HG03378 (cell line): ENCODE data around the gene MFSD2A.
"Not testable (repeated sequence)": the region's sequence is repeated elsewhere in the genome, so short reads cannot be mapped to it uniquely, and the experiment has no call there.

Experiments used
- ATAC-seq: cut with Tn5 transposase; IDR thresholded peaks from one replicate; pipeline ENCODE4 v1.9.1; 2021; ENCODE audit warnings: mild to moderate bottlenecking, moderate library complexity; ENCODE audit not compliant: unreplicated experiment

Gene MFSD2A

GRCh38 chr1:39964552-39964951 lies 9.6 kb downstream of the MFSD2A start:
- no peak for ATAC-seq

GRCh38 chr1:39965044-39965443 lies 10.1 kb downstream of the MFSD2A start:
- no peak for ATAC-seq

DNA sequence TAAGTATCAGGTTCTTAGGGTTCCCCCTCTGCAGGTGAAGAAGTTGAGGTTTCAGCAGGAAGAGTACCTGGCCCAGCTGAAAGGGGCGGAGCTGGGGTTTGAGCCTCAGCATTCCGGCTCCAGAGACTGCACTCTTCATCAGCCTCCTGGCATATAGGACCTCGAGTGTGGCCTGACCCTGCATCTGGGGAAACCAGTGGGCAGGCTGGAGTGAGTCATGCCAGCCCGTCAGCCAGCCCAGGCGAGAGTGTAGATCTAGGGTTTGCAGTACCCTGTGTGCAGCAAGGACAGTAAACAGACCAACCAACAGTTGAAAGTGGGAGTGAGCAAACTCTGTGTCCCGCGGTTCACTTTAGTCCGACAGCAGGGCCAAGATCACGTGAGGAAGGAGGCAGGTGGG lies 14.1 kb downstream of the MFSD2A start:
- ATAC-seq: no peak

DNA sequence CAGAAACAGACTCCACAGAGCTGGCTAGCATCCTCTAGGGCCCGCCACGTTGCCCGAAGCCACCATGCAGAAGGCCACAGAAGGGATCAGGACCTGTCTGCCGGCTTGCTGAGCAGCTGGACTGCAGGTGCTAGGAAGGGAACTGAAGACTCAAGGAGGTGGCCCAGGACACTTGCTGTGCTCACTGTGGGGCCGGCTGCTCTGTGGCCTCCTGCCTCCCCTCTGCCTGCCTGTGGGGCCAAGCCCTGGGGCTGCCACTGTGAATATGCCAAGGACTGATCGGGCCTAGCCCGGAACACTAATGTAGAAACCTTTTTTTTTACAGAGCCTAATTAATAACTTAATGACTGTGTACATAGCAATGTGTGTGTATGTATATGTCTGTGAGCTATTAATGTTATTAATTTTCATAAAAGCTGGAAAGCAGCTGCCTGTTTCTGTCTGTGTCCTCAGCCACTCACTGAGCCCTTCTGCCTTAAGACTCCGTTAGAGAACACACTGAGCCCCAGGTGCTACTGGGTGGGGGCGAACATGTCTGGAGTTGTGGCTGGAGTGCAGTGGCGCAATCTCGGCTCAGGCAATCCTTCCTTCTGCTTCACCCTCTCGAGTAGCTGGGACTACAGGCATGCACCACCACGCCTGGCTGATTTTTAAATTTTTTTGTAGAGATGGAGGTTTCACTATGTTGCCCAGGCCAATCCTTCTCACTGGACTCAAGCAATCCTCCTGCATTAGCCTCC lies 14.8 kb downstream of the MFSD2A start:
- no peak for ATAC-seq

DNA sequence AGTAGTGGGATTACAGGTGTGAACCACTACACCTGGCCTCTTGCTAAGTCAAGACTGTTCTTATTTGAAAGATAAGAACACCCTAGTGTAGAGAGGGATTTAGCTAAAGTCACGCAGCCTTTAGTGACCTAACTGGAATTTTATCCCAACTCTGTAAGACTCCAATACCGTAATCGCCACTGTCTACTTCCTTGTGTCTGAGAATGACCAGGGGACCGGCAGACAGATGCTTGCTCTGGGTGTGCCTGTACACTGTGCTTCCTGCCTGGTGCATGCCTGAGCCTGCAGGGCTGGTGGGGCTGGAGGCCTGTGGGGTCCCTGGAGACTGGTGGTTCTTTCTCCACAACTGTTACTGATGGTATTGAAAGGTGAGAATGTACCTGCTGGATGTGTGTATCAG lies 15.3 kb downstream of the MFSD2A start:
- no peak for ATAC-seq

DNA sequence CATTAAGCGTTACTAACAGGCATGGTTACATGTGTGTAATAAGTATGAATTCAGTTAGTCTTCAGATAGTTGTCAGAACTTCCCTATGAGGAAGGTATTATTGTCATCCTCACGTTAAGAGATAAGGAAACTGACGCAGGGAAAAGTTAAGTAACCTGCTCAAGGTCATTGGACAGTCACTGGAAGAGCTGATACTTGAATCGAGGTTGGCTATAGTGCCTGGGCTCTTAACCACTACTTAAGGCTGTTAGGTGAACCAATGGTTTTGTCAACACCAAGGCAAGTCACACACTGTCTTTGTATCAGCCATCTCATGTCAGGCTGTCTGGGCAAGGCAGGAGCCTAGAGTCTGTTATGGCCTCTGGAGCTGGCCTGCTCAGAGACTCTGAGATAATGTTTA lies 16.2 kb downstream of the MFSD2A start:
- no peak for ATAC-seq

DNA sequence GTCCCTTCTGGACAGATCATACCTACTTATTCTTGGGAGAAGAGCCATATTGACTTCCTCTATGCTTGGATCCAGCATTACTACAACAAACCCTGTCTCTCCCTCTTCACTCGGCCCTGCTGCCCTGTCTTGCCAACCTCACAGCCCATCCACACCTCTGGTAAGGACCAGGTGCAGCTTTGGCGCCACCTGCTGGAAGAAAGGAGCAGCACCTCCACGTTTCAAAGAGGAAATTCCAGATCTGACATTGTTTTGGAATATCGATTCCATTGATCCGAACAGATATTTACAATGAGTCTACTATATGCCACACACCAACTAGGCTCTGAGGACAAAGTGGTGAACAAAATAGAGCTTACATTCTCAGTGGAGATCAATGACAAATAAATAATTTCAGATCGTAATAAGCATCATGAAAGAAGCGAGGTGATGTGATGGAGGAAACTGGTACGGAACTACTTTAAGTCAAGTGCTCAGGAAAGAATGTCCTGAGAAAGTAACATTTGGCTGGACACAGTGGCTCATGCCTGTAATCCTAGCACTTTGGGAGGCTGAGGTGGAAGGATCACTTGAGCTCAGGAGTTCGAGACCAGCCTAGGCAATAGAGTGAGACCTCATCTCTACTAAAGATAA lies 18.7 kb downstream of the MFSD2A start:
- ATAC-seq: no peak

- ATAC-seq: no peak
These were observed 21.8 kb downstream of the MFSD2A start for GRCh38 chr1:39976732-39977131.

DNA sequence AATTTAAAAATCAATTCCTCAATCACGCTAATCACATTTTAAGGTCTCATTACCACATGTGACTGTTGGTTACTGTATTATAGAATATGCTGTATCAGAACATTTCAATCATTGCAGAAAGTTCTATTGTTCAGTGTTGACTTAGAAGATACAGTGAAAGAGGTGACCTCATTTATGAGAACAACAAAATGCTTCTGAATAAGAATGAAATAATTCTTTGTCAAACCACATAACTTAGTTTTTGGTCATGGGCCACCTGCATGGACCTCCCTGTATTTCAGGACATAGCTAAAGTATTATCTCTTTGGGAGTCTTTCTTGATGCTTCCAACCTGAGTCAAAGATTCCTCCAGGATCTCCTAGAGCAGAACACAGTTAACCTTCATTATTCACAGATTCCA lies 22.3 kb downstream of the MFSD2A start:
- ATAC-seq: no peak

DNA sequence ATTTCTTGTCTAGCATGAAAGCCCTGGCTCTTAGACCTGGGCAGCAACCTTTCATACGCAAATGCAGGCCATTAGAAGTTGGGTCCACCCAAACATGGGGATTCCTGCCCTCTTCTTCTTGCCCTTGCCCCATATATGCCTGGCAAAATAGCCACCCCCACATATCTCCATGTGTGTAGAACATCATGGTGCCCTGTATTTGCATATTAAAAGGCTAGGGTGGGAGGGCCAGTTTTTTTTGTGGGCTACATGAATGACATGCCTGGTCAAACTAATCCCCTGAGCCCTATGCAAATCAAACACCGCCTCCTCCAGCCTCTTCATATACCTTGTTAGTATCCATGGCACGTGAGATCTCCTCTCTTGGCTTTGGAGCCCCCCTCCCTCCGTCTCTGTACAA lies 24.7 kb downstream of the MFSD2A start:
- no peak for ATAC-seq

DNA sequence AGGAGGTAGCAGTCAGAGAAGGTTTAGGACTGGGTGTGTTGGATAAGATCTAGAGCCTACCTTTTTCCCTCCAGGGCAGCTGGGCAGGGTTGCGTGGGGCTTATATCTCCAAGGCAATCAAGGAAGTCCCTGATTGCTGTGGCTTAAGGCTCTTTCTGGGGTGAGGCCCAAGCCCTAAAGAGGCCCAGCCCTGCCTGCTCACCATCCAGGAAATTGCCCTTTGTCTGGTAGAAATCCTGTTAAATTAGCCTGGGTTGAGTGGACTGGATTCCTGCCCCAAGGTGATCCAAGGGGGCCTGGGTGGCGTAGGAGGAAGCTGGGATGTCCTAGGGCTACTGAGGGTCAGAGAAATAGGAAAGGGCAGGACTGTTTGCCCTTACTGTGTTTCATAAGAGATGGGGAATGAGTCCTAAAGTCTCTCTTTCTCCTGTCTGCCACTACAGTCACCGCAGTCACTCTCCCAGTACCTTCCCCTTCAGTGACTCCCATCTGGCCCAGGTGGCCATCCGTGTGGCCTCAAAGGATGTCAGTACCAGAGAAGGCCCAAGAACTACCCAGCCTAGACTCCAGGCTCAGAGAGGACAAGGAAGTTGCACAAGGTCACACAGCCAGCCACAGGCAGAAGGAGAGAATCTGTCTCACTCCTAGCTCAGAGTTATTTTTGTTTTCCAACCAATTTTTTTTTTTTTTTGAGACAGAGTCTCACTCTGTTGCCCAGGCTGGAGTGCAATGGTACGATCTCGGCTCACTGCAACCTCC lies 25.8 kb downstream of the MFSD2A start:
- no peak for ATAC-seq

DNA sequence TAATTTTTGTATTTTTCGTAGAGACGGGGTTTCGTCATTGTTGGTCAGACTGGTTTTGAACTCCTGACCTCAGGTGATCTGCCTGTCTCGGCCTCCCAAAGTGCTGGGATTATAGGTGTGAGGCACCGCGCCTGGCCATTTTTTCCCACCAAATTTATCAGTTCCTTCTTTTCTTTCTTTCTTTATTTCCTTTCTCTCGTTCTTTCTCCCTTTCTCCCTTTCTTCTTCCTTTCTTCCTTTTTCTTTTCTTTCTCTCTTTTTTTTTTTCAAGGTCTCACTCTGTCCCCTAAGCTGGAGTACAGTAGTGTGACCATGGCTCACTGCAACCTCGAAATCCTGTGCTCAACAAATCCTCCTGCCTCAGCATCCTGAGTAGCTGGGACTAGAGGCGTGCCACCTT lies 26.4 kb downstream of the MFSD2A start:
- no peak for ATAC-seq

- no peak for ATAC-seq
These were observed 27.0 kb downstream of the MFSD2A start for GRCh38 chr1:39981945-39982344.

- not testable (repeated sequence) for ATAC-seq
These were observed 29.5 kb downstream of the MFSD2A start for GRCh38 chr1:39984480-39984879.

GRCh38 chr1:39984951-39985350 lies 30.0 kb downstream of the MFSD2A start:
- ATAC-seq: no peak

DNA sequence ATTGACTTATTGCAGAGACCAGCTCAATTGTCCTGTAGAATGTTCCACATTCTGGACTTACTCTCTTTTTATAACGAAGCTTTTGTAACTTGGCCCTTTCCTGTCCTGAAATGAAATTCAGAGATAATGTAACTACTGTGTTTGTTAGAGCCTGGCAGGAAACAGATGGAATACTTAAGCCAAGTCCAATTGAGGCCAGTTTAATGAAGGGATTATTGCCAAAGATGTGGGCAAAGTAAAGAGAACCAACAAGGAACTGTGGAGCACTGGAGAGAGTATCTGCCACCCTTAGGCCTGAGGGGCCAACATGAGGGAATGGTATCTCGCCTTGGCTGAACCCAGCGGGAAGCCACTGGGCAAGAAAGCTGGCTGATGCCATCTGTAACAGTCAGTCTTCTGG lies 32.9 kb downstream of the MFSD2A start:
- ATAC-seq: no peak

DNA sequence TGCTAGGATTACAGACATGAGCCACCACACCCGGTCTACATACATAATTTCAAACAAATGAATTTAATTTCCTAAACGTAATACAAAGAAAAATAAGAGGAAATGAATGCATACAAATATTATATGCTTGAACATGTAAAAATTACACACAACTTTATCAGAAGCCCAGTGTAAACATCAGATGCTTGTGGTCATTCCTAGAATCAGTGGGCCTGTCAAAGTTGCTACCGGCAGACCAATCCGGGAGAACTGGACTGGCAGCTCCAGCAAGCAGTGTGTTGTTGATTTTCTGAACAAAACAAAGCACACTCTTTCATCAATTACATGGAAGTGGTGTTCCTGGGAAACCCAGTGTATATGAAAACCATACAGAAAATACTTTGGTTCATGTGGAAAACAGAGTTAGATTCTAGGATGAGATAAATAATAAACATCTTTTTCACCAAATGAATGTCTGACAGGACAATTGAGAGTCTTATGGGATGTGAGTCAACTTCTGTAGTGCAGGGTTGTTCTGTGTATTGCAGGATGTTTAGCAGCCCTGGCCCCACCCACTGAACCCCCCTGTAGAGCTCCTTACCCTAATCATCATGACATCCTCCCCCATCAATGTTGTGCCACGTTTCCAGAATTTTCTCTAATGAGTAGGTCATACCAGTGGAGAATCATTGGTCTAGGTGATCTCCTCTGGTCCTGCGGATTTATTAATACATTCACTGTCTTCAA lies 33.8 kb downstream of the MFSD2A start:
- no peak for ATAC-seq

GRCh38 chr1:39990428-39990827 lies 35.5 kb downstream of the MFSD2A start:
- no peak for ATAC-seq

GRCh38 chr1:39992234-39992633 lies 37.3 kb downstream of the MFSD2A start:
- ATAC-seq: no peak

DNA sequence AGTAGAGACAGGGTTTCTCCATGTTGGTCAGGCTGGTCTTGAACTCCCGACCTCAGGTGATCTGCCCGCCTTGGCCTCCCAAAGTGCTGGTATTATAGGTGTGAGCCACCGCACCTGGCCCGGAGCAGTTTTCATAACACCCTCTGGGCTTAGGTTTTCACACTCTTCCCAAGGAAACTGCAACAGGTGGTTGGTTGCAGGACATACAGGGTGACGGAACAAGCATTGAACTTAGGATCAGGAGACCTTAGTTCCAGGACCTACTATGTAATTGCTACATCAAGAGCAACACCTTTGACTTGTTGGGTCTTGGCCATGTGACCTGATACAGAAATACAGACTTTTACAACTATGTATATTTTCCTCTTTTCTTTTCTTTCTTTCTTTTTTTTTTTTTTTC lies 37.9 kb downstream of the MFSD2A start:
- ATAC-seq: no peak

DNA sequence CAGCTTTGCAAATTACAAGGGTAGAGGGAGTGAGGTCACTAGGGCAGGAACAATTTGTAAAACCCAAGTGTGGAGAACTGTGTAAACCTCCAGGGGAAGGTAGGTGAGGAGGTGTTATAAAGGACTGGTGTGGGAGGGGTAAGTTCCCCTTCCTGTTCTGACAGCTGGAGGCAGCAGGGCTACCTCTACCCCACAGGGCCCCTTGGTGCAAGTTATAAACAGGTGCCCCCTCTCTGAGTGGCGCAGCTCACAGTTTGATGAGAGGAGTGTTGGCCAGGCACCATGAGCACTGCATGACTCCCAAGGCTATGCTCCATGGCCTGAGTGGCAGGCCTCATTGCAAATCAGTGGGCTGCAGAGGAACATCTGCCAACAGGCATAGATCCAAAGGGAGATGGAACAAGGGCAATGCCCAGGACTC lies 41.0 kb downstream of the MFSD2A start:
- peak; percentile 76 for ATAC-seq
